Mesothelial cell of epicardium (in vitro differentiated cells): ENCODE measurements around the gene CUL7. TPM values are rescaled to one million over a fixed set of nuclear protein-coding genes. Genes with fewer than 3 reads are reported as not detected.

Source experiments
- DNase-seq, 2 experiments: peaks; one replicate each; pipeline ENCODE4 v3.0.0; 2021; ENCODE audit warnings: low spot score in 2 of 2; ENCODE audit not compliant: unreplicated experiment in 2 of 2
- H3K27ac Mint-ChIP-seq: 2 replicates; pipeline ENCODE4 v1.8.0; 2021; ENCODE audit warnings: mixed read lengths
- H3K27me3 Mint-ChIP-seq: 2 replicates; pipeline ENCODE4 v1.8.0; 2021; ENCODE audit warnings: low read depth, mixed read lengths
- H3K36me3 Mint-ChIP-seq: 2 replicates; pipeline ENCODE4 v1.8.0; 2021; ENCODE audit warnings: mixed read lengths
- H3K4me1 Mint-ChIP-seq: 2 replicates; pipeline ENCODE4 v1.8.0; 2021; ENCODE audit warnings: mixed read lengths
- H3K4me3 Mint-ChIP-seq: 2 replicates; pipeline ENCODE4 v1.8.0; 2021; ENCODE audit warnings: mild to moderate bottlenecking, moderate library complexity, mixed read lengths
- H3K9me3 Mint-ChIP-seq: 2 replicates; pipeline ENCODE4 v1.8.0; 2021; ENCODE audit warnings: mixed read lengths
- total RNA-seq: library from RNA; stranded (reverse); gene quantifications from 3 replicates; pipeline ENCODE4 v1.2.1, GENCODE V29; 2021
- TF ChIP-seq, protein P1 (sequence below): fragments of 200-600 bp; sonication (generic); IDR thresholded peaks from one replicate; pipeline ENCODE4 v1.5.0; 2021; ENCODE audit warnings: antibody characterized with exemption; ENCODE audit not compliant: unreplicated experiment

CUL7 gene
- total RNA-seq, 1 donor from 2014 or later: 90.9 TPM

DNA sequence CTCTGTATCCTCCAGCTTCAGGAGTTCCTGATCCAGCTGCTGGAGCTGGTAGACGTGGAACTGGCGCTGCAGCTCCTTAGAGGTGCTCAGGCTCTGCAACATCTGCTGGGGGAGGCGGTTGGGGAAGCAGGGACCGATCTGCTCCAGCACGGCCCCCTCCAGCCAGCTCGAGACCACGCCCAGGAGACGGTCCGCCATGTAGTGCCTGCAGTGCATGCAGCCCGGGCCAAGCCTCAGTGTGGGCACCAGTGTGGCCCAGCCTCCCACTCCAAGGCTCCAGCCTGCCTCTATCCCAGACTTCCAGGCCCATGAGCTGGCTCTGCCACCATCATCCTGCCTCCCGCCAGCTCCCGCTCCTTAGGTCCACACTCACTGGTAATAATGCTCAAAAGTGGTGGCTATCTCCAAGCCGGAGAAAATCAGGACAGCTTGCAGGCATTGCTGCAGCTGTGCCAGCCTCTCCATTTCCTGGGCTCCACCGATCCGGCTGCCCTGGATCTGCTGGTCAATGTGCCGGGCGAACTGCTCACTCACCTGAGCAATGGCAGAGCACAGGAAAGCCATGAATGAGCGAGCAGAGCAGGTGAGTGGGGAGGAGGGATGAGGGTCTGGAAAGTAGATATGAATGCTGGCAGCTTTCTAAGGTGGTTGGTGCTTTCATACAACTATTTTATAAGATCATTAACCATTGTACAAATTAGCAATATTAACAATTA is 13.0 kb downstream of the CUL7 start:
- H3K4me3 Mint-ChIP-seq: no peak overlapping the region
- peaks cover 52% of the 10 kb centered on the region for H3K36me3 Mint-ChIP-seq
- no peaks in the 10 kb centered on the region for H3K9me3 Mint-ChIP-seq
- no peak for DNase-seq
- H3K27ac Mint-ChIP-seq: no peak overlapping the region
- TF ChIP-seq, protein P1, sequence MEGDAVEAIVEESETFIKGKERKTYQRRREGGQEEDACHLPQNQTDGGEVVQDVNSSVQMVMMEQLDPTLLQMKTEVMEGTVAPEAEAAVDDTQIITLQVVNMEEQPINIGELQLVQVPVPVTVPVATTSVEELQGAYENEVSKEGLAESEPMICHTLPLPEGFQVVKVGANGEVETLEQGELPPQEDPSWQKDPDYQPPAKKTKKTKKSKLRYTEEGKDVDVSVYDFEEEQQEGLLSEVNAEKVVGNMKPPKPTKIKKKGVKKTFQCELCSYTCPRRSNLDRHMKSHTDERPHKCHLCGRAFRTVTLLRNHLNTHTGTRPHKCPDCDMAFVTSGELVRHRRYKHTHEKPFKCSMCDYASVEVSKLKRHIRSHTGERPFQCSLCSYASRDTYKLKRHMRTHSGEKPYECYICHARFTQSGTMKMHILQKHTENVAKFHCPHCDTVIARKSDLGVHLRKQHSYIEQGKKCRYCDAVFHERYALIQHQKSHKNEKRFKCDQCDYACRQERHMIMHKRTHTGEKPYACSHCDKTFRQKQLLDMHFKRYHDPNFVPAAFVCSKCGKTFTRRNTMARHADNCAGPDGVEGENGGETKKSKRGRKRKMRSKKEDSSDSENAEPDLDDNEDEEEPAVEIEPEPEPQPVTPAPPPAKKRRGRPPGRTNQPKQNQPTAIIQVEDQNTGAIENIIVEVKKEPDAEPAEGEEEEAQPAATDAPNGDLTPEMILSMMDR: no peak
- no peaks in the 10 kb centered on the region for H3K27me3 Mint-ChIP-seq
- H3K4me1 Mint-ChIP-seq: no peaks in the 10 kb centered on the region

DNA sequence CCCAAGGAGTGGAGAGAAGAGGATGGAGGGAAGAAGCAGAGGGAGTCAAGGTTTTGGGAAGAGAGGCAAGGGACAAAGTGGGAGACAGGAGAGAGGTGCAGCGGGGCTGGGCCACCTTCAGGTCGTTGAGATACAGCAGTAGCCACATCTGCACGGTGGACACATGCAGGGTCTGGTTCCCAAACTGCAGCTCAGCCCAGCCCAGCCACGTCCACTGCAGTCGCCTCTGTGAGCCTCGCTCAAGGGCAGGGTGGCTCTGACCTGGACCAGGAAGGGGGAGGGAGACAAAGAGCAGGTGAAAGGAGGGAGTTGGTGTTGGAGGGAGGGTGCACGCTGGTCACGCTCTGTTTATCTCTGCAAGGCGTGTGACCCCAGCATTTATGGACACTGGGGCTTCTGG is 14.9 kb downstream of the CUL7 start:
- no peaks in the 10 kb centered on the region for H3K4me1 Mint-ChIP-seq
- H3K36me3 Mint-ChIP-seq: peaks cover 51% of the 10 kb centered on the region
- no peak for DNase-seq
- H3K27me3 Mint-ChIP-seq: no peaks in the 10 kb centered on the region
- H3K27ac Mint-ChIP-seq: no peak overlapping the region
- no peak overlapping the region for H3K4me3 Mint-ChIP-seq
- TF ChIP-seq, protein P1: no peak
- H3K9me3 Mint-ChIP-seq: no peaks in the 10 kb centered on the region

DNA sequence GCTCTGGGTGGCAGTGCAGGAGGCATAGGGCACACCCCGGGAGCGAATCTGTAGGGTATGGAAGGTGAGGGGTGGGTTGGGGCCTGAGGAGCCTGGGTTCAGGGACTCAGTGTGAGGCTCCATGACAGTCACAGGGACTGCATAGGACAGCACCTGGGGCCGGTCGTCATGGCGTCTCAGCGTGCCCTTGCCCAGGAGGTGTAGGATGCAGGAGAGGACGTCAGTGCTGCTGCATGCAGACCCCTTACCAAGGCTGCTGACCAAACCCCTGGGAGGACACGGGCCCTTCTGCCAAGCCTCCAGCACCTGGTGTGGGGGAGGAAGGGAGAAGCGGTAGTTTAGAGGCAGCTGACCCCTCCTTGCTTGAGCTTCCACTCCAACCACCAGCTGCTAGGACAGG is 15.9 kb downstream of the CUL7 start:
- no peaks in the 10 kb centered on the region for H3K27me3 Mint-ChIP-seq
- H3K9me3 Mint-ChIP-seq: no peaks in the 10 kb centered on the region
- H3K4me1 Mint-ChIP-seq: no peaks in the 10 kb centered on the region
- TF ChIP-seq, protein P1: no peak
- H3K27ac Mint-ChIP-seq: no peak overlapping the region
- DNase-seq: no peak
- peaks cover 53% of the 10 kb centered on the region for H3K36me3 Mint-ChIP-seq
- H3K4me3 Mint-ChIP-seq: no peak overlapping the region

DNA sequence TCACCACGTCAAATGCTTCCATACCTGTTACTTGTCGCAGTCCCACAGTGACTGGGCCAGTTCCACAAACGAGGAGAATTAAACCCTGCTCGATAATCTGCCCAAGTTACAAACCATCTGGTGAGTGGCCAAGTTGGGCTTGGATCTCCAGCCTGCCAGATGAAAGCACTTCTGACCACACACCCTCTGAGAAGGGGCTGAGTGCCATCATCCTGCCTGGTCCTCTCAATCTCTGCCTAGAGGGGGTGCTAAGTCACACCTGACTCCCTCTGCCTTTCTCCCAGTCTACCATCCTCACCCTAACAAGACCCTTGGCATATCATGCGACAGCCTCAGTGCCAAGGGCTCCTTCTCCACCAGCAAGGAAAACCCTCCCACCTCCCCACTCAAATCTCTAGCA is 16.5 kb downstream of the CUL7 start:
- H3K4me3 Mint-ChIP-seq: no peak overlapping the region
- peaks cover 50% of the 10 kb centered on the region for H3K36me3 Mint-ChIP-seq
- no peak for DNase-seq
- H3K27ac Mint-ChIP-seq: no peak overlapping the region
- H3K9me3 Mint-ChIP-seq: no peaks in the 10 kb centered on the region
- H3K4me1 Mint-ChIP-seq: no peaks in the 10 kb centered on the region
- H3K27me3 Mint-ChIP-seq: no peaks in the 10 kb centered on the region
- TF ChIP-seq, protein P1: no peak

DNA sequence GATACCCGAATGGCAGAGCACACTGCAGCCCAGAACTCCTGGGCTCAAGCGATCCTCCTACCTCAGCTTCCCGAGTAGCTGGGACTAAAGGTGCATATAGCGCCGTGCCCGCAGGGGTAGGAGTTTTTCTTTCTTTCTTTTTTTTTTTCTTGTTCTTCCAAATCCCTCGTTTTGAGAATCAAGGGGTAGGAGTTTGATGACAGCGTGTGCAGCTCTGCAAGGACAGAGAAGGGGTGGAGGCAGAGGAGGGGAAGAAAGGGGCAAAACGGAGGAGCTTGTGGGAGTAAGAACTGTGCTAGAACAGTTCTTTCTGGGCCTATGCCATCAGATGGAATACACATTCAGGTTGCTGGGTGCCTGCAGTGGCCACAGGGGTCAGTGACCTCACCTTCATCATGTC is 16.9 kb downstream of the CUL7 start:
- H3K4me1 Mint-ChIP-seq: no peaks in the 10 kb centered on the region
- H3K27me3 Mint-ChIP-seq: no peaks in the 10 kb centered on the region
- H3K4me3 Mint-ChIP-seq: no peak overlapping the region
- DNase-seq: no peak
- H3K36me3 Mint-ChIP-seq: peaks cover 52% of the 10 kb centered on the region
- H3K27ac Mint-ChIP-seq: no peak overlapping the region
- TF ChIP-seq, protein P1: no peak
- H3K9me3 Mint-ChIP-seq: no peaks in the 10 kb centered on the region
